Chondrocyte (in vitro differentiated cells): ENCODE data around the gene SRD5A1. TPM values are rescaled to one million over a fixed set of nuclear protein-coding genes. Genes with fewer than 3 reads are reported as not detected.

Source experiments
- DNase-seq: peaks from one replicate; pipeline ENCODE4 v3.0.0; 2021; ENCODE audit warnings: mixed read lengths, low spot score
- H3K27ac Mint-ChIP-seq: one replicate; pipeline ENCODE4 v1.8.0; 2021; ENCODE audit warnings: mild to moderate bottlenecking, moderate library complexity, mixed read lengths; ENCODE audit not compliant: unreplicated experiment
- H3K27me3 Mint-ChIP-seq: 2 replicates; pipeline ENCODE4 v1.8.0; 2021; ENCODE audit warnings: low read depth, mixed read lengths
- H3K36me3 Mint-ChIP-seq: 2 replicates; pipeline ENCODE4 v1.8.0; 2021; ENCODE audit warnings: low read depth, mixed read lengths
- H3K4me1 Mint-ChIP-seq: 2 replicates; pipeline ENCODE4 v1.8.0; 2021; ENCODE audit warnings: low read depth, mild to moderate bottlenecking, mixed read lengths
- H3K4me3 Mint-ChIP-seq: one replicate; pipeline ENCODE4 v1.8.0; 2021; ENCODE audit warnings: mild to moderate bottlenecking, moderate library complexity, mixed read lengths; ENCODE audit not compliant: unreplicated experiment
- H3K9me3 Mint-ChIP-seq: 2 replicates; pipeline ENCODE4 v1.8.0; 2021; ENCODE audit warnings: low read depth, mixed read lengths
- total RNA-seq: library from RNA; stranded (reverse); gene quantifications from 3 replicates; pipeline ENCODE4 v1.2.1, GENCODE V29; 2021
- TF ChIP-seq, protein P1 (sequence below): fragments of 200-600 bp; sonication (generic); IDR thresholded peaks from 2 replicates; pipeline ENCODE4 v1.5.0; 2021; ENCODE audit warnings: antibody characterized with exemption, mild to moderate bottlenecking, moderate library complexity

The SRD5A1 gene
- total RNA-seq, 1 donor from 2014 or later: 32.3 TPM

DNA sequence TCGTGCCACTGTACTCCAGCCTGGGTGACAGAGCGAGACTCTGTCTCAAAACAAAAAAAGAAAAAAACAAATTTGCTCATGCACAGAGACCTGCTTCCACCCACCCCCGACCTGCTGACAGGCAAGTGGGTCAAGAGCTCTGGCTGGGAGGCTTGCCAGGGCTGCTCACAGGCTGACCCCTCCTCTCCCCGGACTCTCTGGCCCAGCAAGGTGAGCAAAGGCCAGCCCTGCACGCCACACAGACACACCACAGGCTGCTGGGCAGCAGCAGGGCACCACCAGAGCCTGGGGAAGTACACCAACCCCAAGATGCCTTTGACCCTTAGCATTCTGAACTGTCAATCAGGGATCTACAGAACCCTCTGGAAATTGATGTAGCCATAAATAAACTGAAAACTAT lies 29.6 kb upstream of the SRD5A1 start:
- Mint-ChIP-seq H3K4me3 (no peak overlapping the region), H3K4me1 (no peaks in the 10 kb centered on the region), H3K27me3 (no peaks in the 10 kb centered on the region), H3K27ac (no peak overlapping the region), H3K36me3 (peaks cover 50% of the 10 kb centered on the region), H3K9me3 (no peaks in the 10 kb centered on the region)
- DNase-seq: no peak
- TF ChIP-seq, protein P1, sequence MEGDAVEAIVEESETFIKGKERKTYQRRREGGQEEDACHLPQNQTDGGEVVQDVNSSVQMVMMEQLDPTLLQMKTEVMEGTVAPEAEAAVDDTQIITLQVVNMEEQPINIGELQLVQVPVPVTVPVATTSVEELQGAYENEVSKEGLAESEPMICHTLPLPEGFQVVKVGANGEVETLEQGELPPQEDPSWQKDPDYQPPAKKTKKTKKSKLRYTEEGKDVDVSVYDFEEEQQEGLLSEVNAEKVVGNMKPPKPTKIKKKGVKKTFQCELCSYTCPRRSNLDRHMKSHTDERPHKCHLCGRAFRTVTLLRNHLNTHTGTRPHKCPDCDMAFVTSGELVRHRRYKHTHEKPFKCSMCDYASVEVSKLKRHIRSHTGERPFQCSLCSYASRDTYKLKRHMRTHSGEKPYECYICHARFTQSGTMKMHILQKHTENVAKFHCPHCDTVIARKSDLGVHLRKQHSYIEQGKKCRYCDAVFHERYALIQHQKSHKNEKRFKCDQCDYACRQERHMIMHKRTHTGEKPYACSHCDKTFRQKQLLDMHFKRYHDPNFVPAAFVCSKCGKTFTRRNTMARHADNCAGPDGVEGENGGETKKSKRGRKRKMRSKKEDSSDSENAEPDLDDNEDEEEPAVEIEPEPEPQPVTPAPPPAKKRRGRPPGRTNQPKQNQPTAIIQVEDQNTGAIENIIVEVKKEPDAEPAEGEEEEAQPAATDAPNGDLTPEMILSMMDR: no peak

DNA sequence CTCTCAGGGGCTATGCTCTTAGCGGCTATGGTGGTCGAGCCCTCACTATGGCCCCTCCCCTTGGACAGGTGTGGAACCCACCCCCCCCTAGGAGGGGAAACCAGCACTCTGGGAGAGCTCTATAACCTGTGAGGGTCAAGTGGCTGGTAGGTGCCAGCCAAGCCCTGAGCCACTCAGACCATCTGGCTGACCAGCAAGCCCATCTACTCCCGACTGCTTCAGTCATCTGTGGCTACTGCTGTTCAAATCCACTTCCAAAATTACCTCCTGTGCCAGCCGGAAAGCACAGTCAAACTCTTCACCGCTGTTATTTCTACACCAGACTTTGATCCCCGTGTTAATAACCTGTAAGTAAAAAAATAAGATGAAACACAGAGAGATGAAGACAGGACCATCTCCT lies 28.9 kb upstream of the SRD5A1 start:
- Mint-ChIP-seq H3K27ac (no peak overlapping the region), H3K36me3 (peaks cover 47% of the 10 kb centered on the region), H3K4me3 (no peak overlapping the region), H3K27me3 (no peaks in the 10 kb centered on the region), H3K9me3 (no peaks in the 10 kb centered on the region), H3K4me1 (no peaks in the 10 kb centered on the region)
- TF ChIP-seq, protein P1: no peak
- DNase-seq: no peak

DNA sequence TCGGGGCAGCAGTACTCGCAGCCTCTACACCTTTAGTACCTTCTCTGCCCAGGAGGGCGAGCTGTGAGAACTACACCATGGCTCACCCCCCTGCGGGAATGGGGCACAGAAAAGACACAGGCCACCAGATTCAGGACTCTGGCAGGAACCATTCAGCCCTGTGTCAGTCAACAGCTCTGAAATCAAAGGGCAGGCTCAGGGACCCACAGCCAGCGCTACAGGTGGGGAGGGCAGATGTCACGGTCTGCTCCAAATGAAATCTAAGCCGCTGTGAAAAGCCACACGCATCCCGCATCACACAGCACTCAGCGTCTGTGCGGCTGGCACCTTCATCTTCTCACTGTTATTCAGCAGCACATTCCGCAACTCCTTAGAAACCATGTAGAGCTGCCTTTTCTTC lies 28.3 kb upstream of the SRD5A1 start:
- no peaks in the 10 kb centered on the region for H3K9me3 Mint-ChIP-seq
- no peaks in the 10 kb centered on the region for H3K4me1 Mint-ChIP-seq
- no peak for DNase-seq
- peaks cover 49% of the 10 kb centered on the region for H3K36me3 Mint-ChIP-seq
- TF ChIP-seq, protein P1: no peak
- no peak overlapping the region for H3K27ac Mint-ChIP-seq
- H3K4me3 Mint-ChIP-seq: no peak overlapping the region
- no peaks in the 10 kb centered on the region for H3K27me3 Mint-ChIP-seq

DNA sequence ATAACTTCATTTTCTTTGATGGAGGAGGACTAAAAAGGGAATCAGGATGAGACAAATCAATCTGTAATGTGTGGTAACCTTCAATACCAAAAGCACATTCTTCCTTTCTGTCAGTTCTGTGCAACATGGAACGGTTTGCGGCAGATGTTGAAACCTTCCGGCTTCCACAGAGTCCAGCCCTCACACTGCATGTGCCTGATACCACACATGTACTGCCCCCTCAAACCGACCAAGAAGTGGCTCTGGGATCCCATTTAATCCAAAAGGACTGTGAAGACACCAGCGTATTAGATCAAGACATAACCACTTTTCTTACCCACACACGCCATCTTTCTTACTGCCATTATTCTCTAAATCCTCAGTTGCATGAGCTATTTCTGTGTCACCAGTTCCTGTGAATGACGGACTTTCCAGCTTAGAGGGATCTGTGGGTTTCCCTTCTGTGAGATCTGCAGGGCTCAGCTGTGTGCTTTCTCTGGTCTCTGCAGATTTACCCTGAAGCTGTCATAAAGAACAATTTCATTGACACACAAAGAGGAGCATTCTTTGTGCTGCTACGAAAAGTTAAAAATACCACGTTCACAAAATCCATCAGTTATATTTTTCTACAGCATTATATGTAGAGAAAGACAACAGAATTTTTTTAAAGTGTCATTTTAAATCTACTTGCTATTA lies 26.2 kb upstream of the SRD5A1 start:
- peaks cover 38% of the 10 kb centered on the region for H3K36me3 Mint-ChIP-seq
- no peak for DNase-seq
- TF ChIP-seq, protein P1: no peak
- H3K4me1 Mint-ChIP-seq: no peaks in the 10 kb centered on the region
- H3K4me3 Mint-ChIP-seq: no peak overlapping the region
- H3K27ac Mint-ChIP-seq: no peak overlapping the region
- no peaks in the 10 kb centered on the region for H3K9me3 Mint-ChIP-seq
- no peaks in the 10 kb centered on the region for H3K27me3 Mint-ChIP-seq

DNA sequence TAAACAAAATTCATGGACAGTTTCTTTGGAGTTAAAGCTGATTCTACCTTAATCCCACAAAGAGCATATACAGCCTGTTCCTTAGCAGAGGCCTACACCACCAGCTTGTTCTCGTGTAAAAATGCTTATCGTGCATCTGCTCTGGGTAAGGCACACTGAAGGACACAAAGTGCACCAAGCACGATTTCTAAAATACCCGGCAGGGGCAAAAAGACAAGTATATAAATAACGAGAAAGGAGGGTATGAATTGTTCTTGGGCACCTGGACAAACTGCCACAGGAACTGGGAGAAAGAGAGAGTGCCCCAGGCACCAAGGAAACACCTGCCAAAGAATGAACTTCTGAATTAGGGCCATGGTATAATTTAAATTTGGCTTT lies 25.7 kb upstream of the SRD5A1 start:
- TF ChIP-seq, protein P1: no peak
- Mint-ChIP-seq H3K27ac (no peak overlapping the region), H3K9me3 (no peaks in the 10 kb centered on the region), H3K36me3 (peaks cover 34% of the 10 kb centered on the region), H3K4me1 (no peaks in the 10 kb centered on the region), H3K4me3 (no peak overlapping the region), H3K27me3 (no peaks in the 10 kb centered on the region)
- DNase-seq: no peak
